Measurements from ENCODE around the gene GOSR1. TPM values are rescaled to one million over a fixed set of nuclear protein-coding genes. Genes with fewer than 3 reads are reported as not detected.
"Not testable (repeated sequence)": the region's sequence is repeated elsewhere in the genome, so short reads cannot be mapped to it uniquely, and the experiment has no call there.

GOSR1 gene
- total RNA-seq, 1 experiment from 2014 or later, result 47.1 TPM

GRCh38 chr17:30570191-30570590 is 93.0 kb downstream of the GOSR1 start:
- TF ChIP-seq, protein P1, sequence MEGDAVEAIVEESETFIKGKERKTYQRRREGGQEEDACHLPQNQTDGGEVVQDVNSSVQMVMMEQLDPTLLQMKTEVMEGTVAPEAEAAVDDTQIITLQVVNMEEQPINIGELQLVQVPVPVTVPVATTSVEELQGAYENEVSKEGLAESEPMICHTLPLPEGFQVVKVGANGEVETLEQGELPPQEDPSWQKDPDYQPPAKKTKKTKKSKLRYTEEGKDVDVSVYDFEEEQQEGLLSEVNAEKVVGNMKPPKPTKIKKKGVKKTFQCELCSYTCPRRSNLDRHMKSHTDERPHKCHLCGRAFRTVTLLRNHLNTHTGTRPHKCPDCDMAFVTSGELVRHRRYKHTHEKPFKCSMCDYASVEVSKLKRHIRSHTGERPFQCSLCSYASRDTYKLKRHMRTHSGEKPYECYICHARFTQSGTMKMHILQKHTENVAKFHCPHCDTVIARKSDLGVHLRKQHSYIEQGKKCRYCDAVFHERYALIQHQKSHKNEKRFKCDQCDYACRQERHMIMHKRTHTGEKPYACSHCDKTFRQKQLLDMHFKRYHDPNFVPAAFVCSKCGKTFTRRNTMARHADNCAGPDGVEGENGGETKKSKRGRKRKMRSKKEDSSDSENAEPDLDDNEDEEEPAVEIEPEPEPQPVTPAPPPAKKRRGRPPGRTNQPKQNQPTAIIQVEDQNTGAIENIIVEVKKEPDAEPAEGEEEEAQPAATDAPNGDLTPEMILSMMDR (IDR thresholded peaks at IDR 0.05; ENCODE audit: unreplicated experiment), result no peak
- H3K36me3 Mint-ChIP-seq (ENCODE audit: insufficient read depth, unreplicated experiment), result no peaks in the 10 kb centered on the region
- CTCF ChIA-PET, result no interaction called here
- BruUV-seq (replicated peaks), result no TSS peak
- no peaks in the 10 kb centered on the region for H3K9me3 Mint-ChIP-seq (ENCODE audit: low read depth, unreplicated experiment)
- no peak overlapping the region for H3K4me3 Mint-ChIP-seq (ENCODE audit: low read depth, unreplicated experiment)
- peaks cover 100% of the 10 kb centered on the region for H3K27me3 Mint-ChIP-seq (ENCODE audit: unreplicated experiment)
- DNase-seq, result no peak
- H3K27ac Mint-ChIP-seq (ENCODE audit: unreplicated experiment), result no peak overlapping the region
- H3K4me1 Mint-ChIP-seq (ENCODE audit: low read depth, unreplicated experiment), result no peaks in the 10 kb centered on the region
- intact Hi-C loops (cut with micrococcal nuclease; ENCODE audit: unreplicated experiment), result no loop called here

- Mint-ChIP-seq H3K4me3 (ENCODE audit: low read depth, unreplicated experiment) (no peak overlapping the region), H3K27ac (ENCODE audit: unreplicated experiment) (no peak overlapping the region), H3K4me1 (ENCODE audit: low read depth, unreplicated experiment) (no peaks in the 10 kb centered on the region), H3K36me3 (ENCODE audit: insufficient read depth, unreplicated experiment) (no peaks in the 10 kb centered on the region), H3K27me3 (ENCODE audit: unreplicated experiment) (peaks cover 100% of the 10 kb centered on the region), H3K9me3 (ENCODE audit: low read depth, unreplicated experiment) (no peaks in the 10 kb centered on the region)
- TF ChIP-seq, protein P1 (IDR thresholded peaks at IDR 0.05; ENCODE audit: unreplicated experiment), result no peak
- CTCF ChIA-PET, result no interaction called here
- no TSS peak for BruUV-seq (replicated peaks)
- no peak for DNase-seq
- intact Hi-C loops (cut with micrococcal nuclease; ENCODE audit: unreplicated experiment), result no loop called here
Observed at GRCh38 chr17:30570596-30571265, 93.5 kb downstream of the GOSR1 start.

DNA sequence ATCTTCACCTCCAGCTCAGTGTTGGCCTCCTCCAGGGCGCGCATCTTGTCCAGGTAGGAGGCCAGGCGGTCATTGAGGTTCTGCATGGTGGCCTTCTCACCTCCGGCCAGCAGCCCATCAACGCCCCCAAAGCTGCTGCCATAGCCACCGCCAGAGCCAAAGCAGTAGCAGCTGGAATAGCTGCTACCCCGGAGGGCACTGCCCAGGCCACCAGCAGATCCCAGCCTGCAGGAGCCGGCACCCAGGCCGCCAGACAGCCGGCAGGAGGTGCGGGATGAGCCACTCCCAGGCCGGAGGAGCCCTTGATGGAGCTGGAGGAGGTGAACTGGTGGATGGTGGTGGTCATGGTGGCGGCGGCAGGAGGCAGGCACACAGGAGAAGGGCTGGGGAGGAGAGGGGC is 94.2 kb downstream of the GOSR1 start:
- BruUV-seq (replicated peaks); H3K27ac Mint-ChIP-seq (ENCODE audit: unreplicated experiment); H3K4me3 Mint-ChIP-seq (ENCODE audit: low read depth, unreplicated experiment); DNase-seq; H3K9me3 Mint-ChIP-seq (ENCODE audit: low read depth, unreplicated experiment); H3K4me1 Mint-ChIP-seq (ENCODE audit: low read depth, unreplicated experiment); intact Hi-C loops (cut with micrococcal nuclease; ENCODE audit: unreplicated experiment); CTCF ChIA-PET; H3K36me3 Mint-ChIP-seq (ENCODE audit: insufficient read depth, unreplicated experiment): not testable (repeated sequence)
- H3K27me3 Mint-ChIP-seq (ENCODE audit: unreplicated experiment), result peaks cover 93% of the 10 kb centered on the region

- H3K27ac Mint-ChIP-seq (ENCODE audit: unreplicated experiment), result no peak overlapping the region
- intact Hi-C loops (cut with micrococcal nuclease; ENCODE audit: unreplicated experiment), result no loop called here
- CTCF ChIA-PET, result no interaction called here
- H3K4me1 Mint-ChIP-seq (ENCODE audit: low read depth, unreplicated experiment), result no peaks in the 10 kb centered on the region
- TF ChIP-seq, protein P1 (IDR thresholded peaks at IDR 0.05; ENCODE audit: unreplicated experiment), result no peak
- no peaks in the 10 kb centered on the region for H3K36me3 Mint-ChIP-seq (ENCODE audit: insufficient read depth, unreplicated experiment)
- BruUV-seq (replicated peaks), result no TSS peak
- no peaks in the 10 kb centered on the region for H3K9me3 Mint-ChIP-seq (ENCODE audit: low read depth, unreplicated experiment)
- no peak for DNase-seq
- H3K4me3 Mint-ChIP-seq (ENCODE audit: low read depth, unreplicated experiment), result no peak overlapping the region
- H3K27me3 Mint-ChIP-seq (ENCODE audit: unreplicated experiment), result peaks cover 91% of the 10 kb centered on the region
Observed at GRCh38 chr17:30571921-30572320, 94.7 kb downstream of the GOSR1 start.

- peaks cover 91% of the 10 kb centered on the region for H3K27me3 Mint-ChIP-seq (ENCODE audit: unreplicated experiment)
- BruUV-seq (replicated peaks); H3K27ac Mint-ChIP-seq (ENCODE audit: unreplicated experiment); H3K9me3 Mint-ChIP-seq (ENCODE audit: low read depth, unreplicated experiment); DNase-seq; H3K4me3 Mint-ChIP-seq (ENCODE audit: low read depth, unreplicated experiment); CTCF ChIA-PET; H3K36me3 Mint-ChIP-seq (ENCODE audit: insufficient read depth, unreplicated experiment); H3K4me1 Mint-ChIP-seq (ENCODE audit: low read depth, unreplicated experiment); intact Hi-C loops (cut with micrococcal nuclease; ENCODE audit: unreplicated experiment): not testable (repeated sequence)
Observed at GRCh38 chr17:30572651-30573554, 95.7 kb downstream of the GOSR1 start.
